Measurements from ENCODE around the gene KIRREL2. TPM values are rescaled to one million over a fixed set of nuclear protein-coding genes. Genes with fewer than 3 reads are reported as not detected.

KIRREL2 gene
- total and polyA plus RNA-seq, 10 donors, result 0.10 to 0.27 (median 0.14) TPM; not detected in 6

- intact Hi-C loops (cut with DNase I; ENCODE audit: low total_unique reads), result no loop called here
- DNase-seq, result no peak
- peaks cover 10 to 27% (median 24%) of the 10 kb centered on the region in 6 donors for H3K4me1 ChIP-seq
- no peaks in the 10 kb centered on the region for H3K36me3 ChIP-seq
- H3K9me3 ChIP-seq, result no peaks in the 10 kb centered on the region
- no peak overlapping the region for H3K27ac ChIP-seq
- H3K4me3 ChIP-seq, result no peak overlapping the region
- TF ChIP-seq, protein P1, sequence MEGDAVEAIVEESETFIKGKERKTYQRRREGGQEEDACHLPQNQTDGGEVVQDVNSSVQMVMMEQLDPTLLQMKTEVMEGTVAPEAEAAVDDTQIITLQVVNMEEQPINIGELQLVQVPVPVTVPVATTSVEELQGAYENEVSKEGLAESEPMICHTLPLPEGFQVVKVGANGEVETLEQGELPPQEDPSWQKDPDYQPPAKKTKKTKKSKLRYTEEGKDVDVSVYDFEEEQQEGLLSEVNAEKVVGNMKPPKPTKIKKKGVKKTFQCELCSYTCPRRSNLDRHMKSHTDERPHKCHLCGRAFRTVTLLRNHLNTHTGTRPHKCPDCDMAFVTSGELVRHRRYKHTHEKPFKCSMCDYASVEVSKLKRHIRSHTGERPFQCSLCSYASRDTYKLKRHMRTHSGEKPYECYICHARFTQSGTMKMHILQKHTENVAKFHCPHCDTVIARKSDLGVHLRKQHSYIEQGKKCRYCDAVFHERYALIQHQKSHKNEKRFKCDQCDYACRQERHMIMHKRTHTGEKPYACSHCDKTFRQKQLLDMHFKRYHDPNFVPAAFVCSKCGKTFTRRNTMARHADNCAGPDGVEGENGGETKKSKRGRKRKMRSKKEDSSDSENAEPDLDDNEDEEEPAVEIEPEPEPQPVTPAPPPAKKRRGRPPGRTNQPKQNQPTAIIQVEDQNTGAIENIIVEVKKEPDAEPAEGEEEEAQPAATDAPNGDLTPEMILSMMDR (IDR thresholded peaks at IDR 0.05 in 8 of 11, conservative IDR thresholded peaks at IDR 0.05 in 3 of 11), result no peak
- no peak for TF ChIP-seq POLR2AphosphoS5 (IDR thresholded peaks at IDR 0.05)
- no peak for TF ChIP-seq POLR2A (IDR thresholded peaks at IDR 0.05)
- 62 to 75% (median 70%) methylated on average over 9 to 12 of the region's 12 CpGs for WGBS, 5 donors
- H3K27me3 ChIP-seq (replicated peaks in 1 of 7), result peaks cover 0 to 91% (median 45%) of the 10 kb centered on the region in 7 donors
Measured at GRCh38 chr19:35871611-35872010, 14.9 kb downstream of the KIRREL2 start.

DNA sequence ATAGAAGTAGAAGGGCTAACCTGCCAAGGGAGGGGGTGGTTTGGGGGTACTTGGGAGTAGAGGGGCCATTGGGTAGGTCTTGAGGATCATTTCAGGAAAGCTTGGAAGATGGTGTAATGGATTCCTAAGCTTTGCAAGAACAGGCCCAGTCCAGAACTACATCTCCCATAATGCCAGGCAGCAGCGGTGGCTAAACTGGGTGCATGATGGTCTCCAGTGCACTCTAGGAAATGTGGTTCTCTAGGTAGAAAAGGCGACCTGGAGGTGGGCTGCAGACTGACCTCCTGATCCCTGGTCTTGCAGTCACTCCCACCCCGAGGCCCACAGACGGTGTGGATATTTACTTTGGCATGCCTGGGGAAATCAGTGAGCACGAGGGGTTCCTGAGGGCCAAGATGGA lies 15.5 kb downstream of the KIRREL2 start:
- intact Hi-C loops (cut with DNase I; ENCODE audit: low total_unique reads), result no loop called here
- Histone ChIP-seq H3K9me3 (no peaks in the 10 kb centered on the region), H3K4me1 (peaks cover 10 to 27% (median 24%) of the 10 kb centered on the region in 6 donors), H3K4me3 (no peak overlapping the region), H3K27ac (no peak overlapping the region), H3K36me3 (no peaks in the 10 kb centered on the region), H3K27me3 (replicated peaks in 1 of 7) (peaks cover 0 to 88% (median 45%) of the 10 kb centered on the region in 7 donors)
- TF ChIP-seq POLR2A (IDR thresholded peaks at IDR 0.05) (no peak), POLR2AphosphoS5 (IDR thresholded peaks at IDR 0.05) (no peak)
- TF ChIP-seq, protein P1 (IDR thresholded peaks at IDR 0.05 in 8 of 11, conservative IDR thresholded peaks at IDR 0.05 in 3 of 11), result no peak
- DNase-seq, result no peak
- WGBS, 5 donors, result 77 to 84% (median 80%) methylated on average over 5 of the region's 5 CpGs

- 91 to 95% (median 92%) methylated on average over 26 to 32 of the region's 32 CpGs for WGBS, 5 donors
- no peaks in the 10 kb centered on the region for H3K9me3 ChIP-seq
- no peaks in the 10 kb centered on the region for H3K36me3 ChIP-seq
- H3K4me1 ChIP-seq, result peaks cover 4 to 14% (median 10%) of the 10 kb centered on the region in 6 donors
- peaks cover 0 to 88% (median 40%) of the 10 kb centered on the region in 7 donors for H3K27me3 ChIP-seq (replicated peaks in 1 of 7)
- no peak for DNase-seq
- no peak overlapping the region for H3K4me3 ChIP-seq
- TF ChIP-seq POLR2AphosphoS5 (IDR thresholded peaks at IDR 0.05) (no peak), POLR2A (IDR thresholded peaks at IDR 0.05) (no peak)
- TF ChIP-seq, protein P1 (IDR thresholded peaks at IDR 0.05 in 8 of 11, conservative IDR thresholded peaks at IDR 0.05 in 3 of 11), result no peak
- H3K27ac ChIP-seq, result no peak overlapping the region
- intact Hi-C loops (cut with DNase I; ENCODE audit: low total_unique reads), result no loop called here
Measured at GRCh38 chr19:35874392-35874930, 17.8 kb downstream of the KIRREL2 start.

DNA sequence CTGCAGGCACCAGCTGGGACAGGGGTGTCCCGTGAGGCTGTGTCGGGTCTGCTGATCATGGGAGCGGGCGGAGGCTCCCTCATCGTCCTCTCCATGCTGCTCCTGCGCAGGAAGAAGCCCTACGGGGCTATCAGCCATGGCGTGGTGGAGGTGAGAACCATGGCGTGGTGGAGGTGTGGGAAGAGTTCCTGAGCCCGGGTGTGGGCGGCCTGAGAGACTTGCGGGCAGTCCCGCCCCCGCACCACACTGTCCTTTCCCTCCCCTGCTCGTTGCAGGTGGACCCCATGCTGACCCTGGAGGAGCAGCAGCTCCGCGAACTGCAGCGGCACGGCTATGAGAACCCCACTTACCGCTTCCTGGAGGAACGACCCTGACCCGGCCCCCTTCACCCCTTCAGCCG lies 22.4 kb downstream of the KIRREL2 start:
- WGBS, 5 donors, result 32 to 54% (median 45%) methylated on average over 4 to 23 of the region's 23 CpGs
- Histone ChIP-seq H3K9me3 (no peaks in the 10 kb centered on the region), H3K27ac (no peak overlapping the region), H3K36me3 (no peaks in the 10 kb centered on the region), H3K4me1 (peaks cover 0 to 15% (median 2%) of the 10 kb centered on the region in 6 donors), H3K4me3 (no peak overlapping the region), H3K27me3 (replicated peaks in 1 of 7) (peaks cover 0 to 58% (median 15%) of the 10 kb centered on the region in 7 donors)
- intact Hi-C loops (cut with DNase I; ENCODE audit: low total_unique reads), result no loop called here
- no peak for DNase-seq
- TF ChIP-seq POLR2AphosphoS5 (IDR thresholded peaks at IDR 0.05) (no peak), POLR2A (IDR thresholded peaks at IDR 0.05) (no peak)
- TF ChIP-seq, protein P1 (IDR thresholded peaks at IDR 0.05 in 8 of 11, conservative IDR thresholded peaks at IDR 0.05 in 3 of 11), result no peak

All from spleen (tissue), 11 donors.